ENCODE measurements around the gene GAL3ST3. TPM values are rescaled to one million over a fixed set of nuclear protein-coding genes. Genes with fewer than 3 reads are reported as not detected.

The GAL3ST3 gene
- total and polyA plus RNA-seq, 10 donors = 0.03 to 0.04 (median 0.03) TPM; not detected in 7

DNA sequence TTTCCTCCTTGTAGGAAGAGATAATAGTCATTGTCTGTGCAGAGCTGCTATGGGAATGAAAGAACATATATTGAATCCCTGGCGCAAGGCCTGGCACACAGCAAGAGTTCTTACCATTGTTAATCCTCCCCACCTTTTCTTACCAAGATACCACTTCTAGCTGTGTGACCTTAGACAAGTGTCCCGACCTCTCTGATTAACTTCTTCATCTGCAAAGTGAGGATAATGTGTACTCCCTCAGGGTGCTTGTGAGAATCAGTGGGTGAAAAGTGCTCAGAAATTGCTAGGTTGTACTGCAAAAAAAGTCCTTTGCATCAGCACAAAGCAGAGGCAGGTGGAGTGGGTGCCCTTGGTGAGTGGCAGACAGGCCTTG lies 40.9 kb downstream of the GAL3ST3 start:
- Histone ChIP-seq H3K27ac (no peak overlapping the region), H3K9me3 (no peaks in the 10 kb centered on the region), H3K4me3 (no peak overlapping the region), H3K27me3 (replicated peaks in 1 of 7) (peaks cover 6 to 27% (median 17%) of the 10 kb centered on the region in 7 donors), H3K36me3 (peaks cover 0 to 32% (median 21%) of the 10 kb centered on the region in 6 donors), H3K4me1 (peaks cover 9 to 27% (median 17%) of the 10 kb centered on the region in 6 donors)
- no peak for DNase-seq
- intact Hi-C loops (cut with DNase I; ENCODE audit: low total_unique reads) = no loop called here
- 72 to 97% (median 94%) methylated on average over 2 of the region's 2 CpGs for WGBS, 5 donors
- TF ChIP-seq POLR2AphosphoS5 (IDR thresholded peaks at IDR 0.05) = no peak
- TF ChIP-seq POLR2A (IDR thresholded peaks at IDR 0.05) = no peak

DNA sequence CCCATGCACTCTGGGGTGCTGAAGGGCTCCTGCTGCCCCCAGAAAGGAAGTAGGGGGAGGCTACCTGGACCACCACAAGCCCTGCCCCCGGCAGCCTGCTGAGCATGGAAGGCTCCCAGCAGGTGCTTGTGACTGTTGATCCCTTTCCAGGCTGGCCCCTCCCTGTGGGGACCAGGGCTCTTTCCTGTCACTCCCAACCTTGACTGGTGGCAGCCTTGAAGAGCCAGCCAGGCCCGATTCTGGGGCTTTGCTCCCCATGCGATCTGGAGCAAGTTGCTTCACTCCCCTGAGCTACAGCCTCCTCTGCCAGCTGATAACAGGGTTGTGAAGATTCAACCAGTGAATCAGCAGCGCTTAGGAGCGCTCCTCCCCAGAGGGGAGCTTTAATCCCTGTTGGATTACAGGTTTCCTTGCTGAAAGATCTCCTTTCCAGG lies 41.7 kb downstream of the GAL3ST3 start:
- WGBS, 5 donors = 63 to 79% (median 65%) methylated on average over 4 to 5 of the region's 5 CpGs
- peaks cover 0 to 32% (median 21%) of the 10 kb centered on the region in 6 donors for H3K36me3 ChIP-seq
- peaks cover 12 to 24% (median 18%) of the 10 kb centered on the region in 6 donors for H3K4me1 ChIP-seq
- no peaks in the 10 kb centered on the region for H3K9me3 ChIP-seq
- H3K27ac ChIP-seq = peak overlapping the region in 1 of 8 donors; percentile 1
- no peak overlapping the region for H3K4me3 ChIP-seq
- intact Hi-C loops (cut with DNase I; ENCODE audit: low total_unique reads) = no loop called here
- TF ChIP-seq POLR2AphosphoS5 (IDR thresholded peaks at IDR 0.05) = no peak
- no peak for DNase-seq
- H3K27me3 ChIP-seq (replicated peaks in 1 of 7) = peaks cover 3 to 18% (median 10%) of the 10 kb centered on the region in 7 donors

DNA sequence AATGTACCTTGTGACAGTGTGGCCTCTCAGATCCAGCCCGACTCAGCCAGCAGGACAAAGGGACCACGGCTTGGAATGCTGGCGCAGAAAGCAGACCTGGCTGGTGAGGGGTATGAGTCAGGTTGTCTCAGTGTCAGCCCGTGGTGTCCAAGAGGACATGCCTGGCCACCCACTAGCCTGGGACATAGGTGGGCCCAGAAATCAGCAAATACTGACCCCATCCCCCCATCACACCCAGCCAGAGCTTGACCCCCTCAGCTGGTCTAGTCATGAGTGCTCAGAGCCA lies 42.1 kb downstream of the GAL3ST3 start:
- Histone ChIP-seq H3K4me1 (peaks cover 10 to 20% (median 15%) of the 10 kb centered on the region in 6 donors), H3K27ac (peak overlapping the region in 1 of 8 donors; percentile 1)
- no peak for DNase-seq

DNA sequence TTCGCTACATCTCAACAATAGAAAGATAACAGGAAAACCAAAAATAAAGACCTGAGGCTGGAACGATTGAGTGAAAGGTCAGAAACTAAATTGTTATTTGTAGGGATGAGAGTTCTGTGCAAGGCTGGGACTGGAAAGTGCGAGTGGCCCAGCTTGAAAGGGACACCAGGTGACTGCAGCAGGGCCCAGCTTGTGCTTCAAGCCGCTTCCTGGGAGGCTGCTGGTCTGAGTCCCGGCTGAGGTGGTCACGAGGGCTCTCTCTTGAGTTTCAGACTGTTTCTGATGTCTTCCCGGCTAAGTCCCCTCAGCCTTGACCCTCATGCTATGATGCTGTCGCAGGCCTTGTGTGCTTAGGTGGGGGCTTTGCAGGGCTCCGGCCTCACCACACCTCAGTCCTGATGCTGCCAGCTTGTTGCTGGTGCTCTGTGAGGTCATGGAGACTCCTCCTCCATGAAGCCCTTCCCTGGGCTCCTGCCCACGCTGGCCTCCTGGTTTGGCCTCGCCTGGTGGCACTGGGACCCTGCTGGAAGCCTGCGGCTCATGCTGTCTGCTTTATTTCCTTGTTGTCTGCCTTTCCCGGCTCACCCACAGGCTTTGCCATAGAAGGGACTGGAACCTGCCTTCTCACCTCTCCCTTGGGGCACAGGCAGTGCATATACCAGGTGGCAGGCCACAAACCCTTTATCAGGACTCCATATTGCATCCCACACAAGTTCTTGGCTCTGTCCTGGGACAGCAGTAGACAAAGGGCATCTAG lies 42.6 kb downstream of the GAL3ST3 start:
- Histone ChIP-seq H3K27me3 (replicated peaks in 1 of 7) (peaks cover 0 to 9% (median under 1%) of the 10 kb centered on the region in 7 donors), H3K4me1 (peaks cover 8 to 20% (median 12%) of the 10 kb centered on the region in 6 donors), H3K27ac (no peak overlapping the region), H3K36me3 (peaks cover 0 to 32% (median 21%) of the 10 kb centered on the region in 6 donors), H3K4me3 (no peak overlapping the region), H3K9me3 (no peaks in the 10 kb centered on the region)
- 87 to 93% (median 92%) methylated on average over 13 of the region's 13 CpGs for WGBS, 5 donors
- DNase-seq = no peak
- intact Hi-C loops (cut with DNase I; ENCODE audit: low total_unique reads) = no loop called here
- peak in 1 of 3 donors; percentile 51 for TF ChIP-seq POLR2AphosphoS5 (IDR thresholded peaks at IDR 0.05)
- no peak for TF ChIP-seq POLR2A (IDR thresholded peaks at IDR 0.05)
- TF ChIP-seq, protein P1, sequence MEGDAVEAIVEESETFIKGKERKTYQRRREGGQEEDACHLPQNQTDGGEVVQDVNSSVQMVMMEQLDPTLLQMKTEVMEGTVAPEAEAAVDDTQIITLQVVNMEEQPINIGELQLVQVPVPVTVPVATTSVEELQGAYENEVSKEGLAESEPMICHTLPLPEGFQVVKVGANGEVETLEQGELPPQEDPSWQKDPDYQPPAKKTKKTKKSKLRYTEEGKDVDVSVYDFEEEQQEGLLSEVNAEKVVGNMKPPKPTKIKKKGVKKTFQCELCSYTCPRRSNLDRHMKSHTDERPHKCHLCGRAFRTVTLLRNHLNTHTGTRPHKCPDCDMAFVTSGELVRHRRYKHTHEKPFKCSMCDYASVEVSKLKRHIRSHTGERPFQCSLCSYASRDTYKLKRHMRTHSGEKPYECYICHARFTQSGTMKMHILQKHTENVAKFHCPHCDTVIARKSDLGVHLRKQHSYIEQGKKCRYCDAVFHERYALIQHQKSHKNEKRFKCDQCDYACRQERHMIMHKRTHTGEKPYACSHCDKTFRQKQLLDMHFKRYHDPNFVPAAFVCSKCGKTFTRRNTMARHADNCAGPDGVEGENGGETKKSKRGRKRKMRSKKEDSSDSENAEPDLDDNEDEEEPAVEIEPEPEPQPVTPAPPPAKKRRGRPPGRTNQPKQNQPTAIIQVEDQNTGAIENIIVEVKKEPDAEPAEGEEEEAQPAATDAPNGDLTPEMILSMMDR (IDR thresholded peaks at IDR 0.05 in 8 of 11, conservative IDR thresholded peaks at IDR 0.05 in 3 of 11) = no peak

More for the DNA sequence above, 42.1 kb downstream of the GAL3ST3 start:
- TF ChIP-seq, protein P1 (IDR thresholded peaks at IDR 0.05 in 8 of 11, conservative IDR thresholded peaks at IDR 0.05 in 3 of 11) = no peak
- TF ChIP-seq POLR2A (IDR thresholded peaks at IDR 0.05) (no peak), POLR2AphosphoS5 (IDR thresholded peaks at IDR 0.05) (no peak)
- intact Hi-C loops (cut with DNase I; ENCODE audit: low total_unique reads) = no loop called here
- H3K27me3 ChIP-seq (replicated peaks in 1 of 7) = peaks cover 3 to 14% (median 6%) of the 10 kb centered on the region in 7 donors
- H3K4me3 ChIP-seq = no peak overlapping the region
- peaks cover 0 to 32% (median 21%) of the 10 kb centered on the region in 6 donors for H3K36me3 ChIP-seq
- no peaks in the 10 kb centered on the region for H3K9me3 ChIP-seq
- 86 to 93% (median 90%) methylated on average over 4 of the region's 4 CpGs; no CpG with 5 or more reads in 1 of the 5 donors for WGBS, 5 donors

DNA sequence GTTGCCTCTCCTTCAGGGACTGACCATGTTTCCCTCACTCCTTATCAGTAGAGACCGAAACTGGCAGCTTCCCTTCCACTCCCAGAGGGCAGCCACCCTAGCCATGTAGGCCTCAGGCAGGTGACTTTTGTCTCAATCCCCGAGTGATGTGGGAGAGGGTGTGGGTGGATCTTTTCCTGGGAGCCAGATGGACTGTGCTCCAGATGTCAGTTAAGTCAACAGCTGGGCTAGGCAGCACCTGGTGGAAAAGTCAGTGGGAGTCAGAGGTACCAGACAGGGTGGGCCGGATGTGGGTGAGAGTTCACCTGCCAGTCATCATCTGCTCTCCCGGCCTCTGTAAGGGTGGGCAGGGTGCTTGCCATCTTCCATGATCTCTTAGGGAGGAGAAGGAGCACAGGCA lies 44.8 kb downstream of the GAL3ST3 start:
- intact Hi-C loops (cut with DNase I; ENCODE audit: low total_unique reads) = no loop called here
- 80 to 91% (median 86%) methylated on average over 3 to 4 of the region's 4 CpGs for WGBS, 5 donors
- Histone ChIP-seq H3K4me1 (peaks cover 12 to 41% (median 30%) of the 10 kb centered on the region in 6 donors), H3K4me3 (no peak overlapping the region), H3K9me3 (no peaks in the 10 kb centered on the region), H3K36me3 (peaks cover 0 to 46% (median 32%) of the 10 kb centered on the region in 6 donors), H3K27ac (no peak overlapping the region), H3K27me3 (replicated peaks in 1 of 7) (no peaks in the 10 kb centered on the region)
- no peak for DNase-seq
- no peak for TF ChIP-seq POLR2AphosphoS5 (IDR thresholded peaks at IDR 0.05)
- TF ChIP-seq, protein P1 (IDR thresholded peaks at IDR 0.05 in 8 of 11, conservative IDR thresholded peaks at IDR 0.05 in 3 of 11) = no peak
- no peak for TF ChIP-seq POLR2A (IDR thresholded peaks at IDR 0.05)

Measured in spleen (tissue), 11 donors.